Stimulated activated CD8-positive, alpha-beta memory T cell treated with anti-CD3 and anti-CD28 coated beads, Interleukin-15, amount 100 ng/mL, for 24 hours (primary cell): ENCODE results near the gene MEF2B.

Experiments
- DNase-seq: peaks from one replicate; pipeline ENCODE4 v3.0.0-alpha.2; 2020; ENCODE audit warnings: low read depth

The MEF2B gene

GRCh38 chr19:19098703-19099632, 71.1 kb downstream of the MEF2B start:
- no peak for DNase-seq

GRCh38 chr19:19098084-19098702, 71.9 kb downstream of the MEF2B start:
- no peak for DNase-seq

- no peak for DNase-seq
Observed at GRCh38 chr19:19096641-19097627, 73.1 kb downstream of the MEF2B start.

GRCh38 chr19:19095691-19096090, 74.4 kb downstream of the MEF2B start:
- DNase-seq, result no peak
